Stimulated activated naive CD8-positive, alpha-beta T cell treated with anti-CD3 and anti-CD28 coated beads, Interleukin-15, Interleukin-2, amounts not matched to agents 100 ng/mL and 50 ng/mL, for 24 hours (primary cell): Measurements from ENCODE around the gene DHDDS.
"Not testable (repeated sequence)": the region's sequence is repeated elsewhere in the genome, so short reads cannot be mapped to it uniquely, and the experiment has no call there.

Experiments
- H3K27ac Mint-ChIP-seq: one replicate; pipeline ENCODE4 v1.8.0; 2021; ENCODE audit warnings: mild to moderate bottlenecking, mixed read lengths
- H3K27me3 Mint-ChIP-seq: one replicate; pipeline ENCODE4 v1.8.0; 2021; ENCODE audit warnings: mixed read lengths
- H3K36me3 Mint-ChIP-seq: one replicate; pipeline ENCODE4 v1.8.0; 2021; ENCODE audit warnings: low read depth, mixed read lengths
- H3K4me1 Mint-ChIP-seq: one replicate; pipeline ENCODE4 v1.8.0; 2021; ENCODE audit warnings: low read depth, mixed read lengths
- H3K4me3 Mint-ChIP-seq: one replicate; pipeline ENCODE4 v1.8.0; 2021; ENCODE audit warnings: mild to moderate bottlenecking, mixed read lengths
- H3K9me3 Mint-ChIP-seq: one replicate; pipeline ENCODE4 v1.8.0; 2021; ENCODE audit warnings: mixed read lengths

The DHDDS gene

GRCh38 chr1:26477446-26478152 lies 45.5 kb downstream of the DHDDS start:
- Mint-ChIP-seq H3K36me3 (peaks cover 48% of the 10 kb centered on the region), H3K27ac (no peak overlapping the region), H3K27me3 (no peaks in the 10 kb centered on the region), H3K4me3 (no peak overlapping the region), H3K4me1 (peaks cover 34% of the 10 kb centered on the region), H3K9me3 (no peaks in the 10 kb centered on the region)

- no peaks in the 10 kb centered on the region for H3K9me3 Mint-ChIP-seq
Observed at GRCh38 chr1:26478159-26478558, 46.0 kb downstream of the DHDDS start.

GRCh38 chr1:26478988-26479387 lies 46.9 kb downstream of the DHDDS start:
- Mint-ChIP-seq H3K27ac (no peak overlapping the region), H3K9me3 (no peaks in the 10 kb centered on the region), H3K4me3 (no peak overlapping the region), H3K4me1 (peaks cover 35% of the 10 kb centered on the region), H3K36me3 (peaks cover 38% of the 10 kb centered on the region), H3K27me3 (no peaks in the 10 kb centered on the region)

More at GRCh38 chr1:26478159-26478558, 46.0 kb downstream of the DHDDS start:
- Mint-ChIP-seq H3K4me3 (no peak overlapping the region), H3K27me3 (no peaks in the 10 kb centered on the region), H3K4me1 (peaks cover 38% of the 10 kb centered on the region), H3K27ac (no peak overlapping the region), H3K36me3 (peaks cover 46% of the 10 kb centered on the region)

DNA sequence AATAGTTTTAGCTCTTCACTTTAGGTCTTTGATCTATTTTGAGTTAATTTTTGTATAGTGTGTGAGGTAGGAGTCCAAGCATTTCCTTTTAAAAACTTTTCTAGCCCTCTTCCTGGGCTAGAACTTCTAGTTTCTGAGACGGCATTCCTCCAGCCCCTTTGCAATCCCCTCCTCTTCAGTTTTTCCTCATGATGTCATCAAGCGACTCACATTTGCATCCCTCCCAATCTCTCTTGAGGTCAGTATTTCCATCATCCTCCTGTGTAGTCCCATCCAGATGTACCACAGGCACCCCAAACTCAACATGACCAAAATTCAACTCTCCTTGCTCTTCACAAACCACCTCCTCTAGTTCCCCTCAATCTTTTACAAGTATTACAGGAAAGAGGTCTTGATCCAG lies 50.8 kb downstream of the DHDDS start:
- H3K36me3 Mint-ChIP-seq: peaks cover 5% of the 10 kb centered on the region
- peak overlapping the region; percentile 82 for H3K27ac Mint-ChIP-seq
- peaks cover 17% of the 10 kb centered on the region for H3K4me1 Mint-ChIP-seq
- H3K4me3 Mint-ChIP-seq: no peak overlapping the region
- H3K9me3 Mint-ChIP-seq: no peaks in the 10 kb centered on the region
- H3K27me3 Mint-ChIP-seq: no peaks in the 10 kb centered on the region

DNA sequence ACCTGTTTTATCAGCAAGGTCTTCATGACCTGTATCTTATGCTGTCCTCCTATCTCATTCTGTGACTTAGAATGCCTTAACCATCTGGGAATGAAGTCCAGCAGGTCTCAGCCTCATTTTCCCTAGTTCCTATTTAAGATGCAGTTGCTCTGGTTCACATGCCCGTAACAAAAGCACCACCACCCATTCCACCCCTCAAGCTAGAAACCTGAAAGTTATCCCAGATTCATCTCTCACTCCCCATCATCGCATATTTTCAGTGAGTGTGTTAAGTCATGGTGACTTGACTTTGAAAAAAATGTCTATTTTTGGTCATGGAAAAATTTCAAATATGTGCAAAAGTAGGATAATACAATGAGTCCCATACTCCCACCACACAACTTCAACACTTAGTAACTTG lies 51.9 kb downstream of the DHDDS start:
- Mint-ChIP-seq H3K36me3 (peaks cover 2% of the 10 kb centered on the region), H3K27me3 (no peaks in the 10 kb centered on the region), H3K4me1 (peaks cover 17% of the 10 kb centered on the region), H3K9me3 (no peaks in the 10 kb centered on the region), H3K4me3 (no peak overlapping the region), H3K27ac (peak overlapping the region; percentile 9)

- H3K9me3 Mint-ChIP-seq: no peaks in the 10 kb centered on the region
- no peaks in the 10 kb centered on the region for H3K4me1 Mint-ChIP-seq
- no peak overlapping the region for H3K4me3 Mint-ChIP-seq
- no peaks in the 10 kb centered on the region for H3K36me3 Mint-ChIP-seq
- no peak overlapping the region for H3K27ac Mint-ChIP-seq
- no peaks in the 10 kb centered on the region for H3K27me3 Mint-ChIP-seq
Observed at GRCh38 chr1:26490155-26490554, 58.0 kb downstream of the DHDDS start.

- Mint-ChIP-seq H3K27me3 (no peaks in the 10 kb centered on the region), H3K4me3 (no peak overlapping the region), H3K36me3 (no peaks in the 10 kb centered on the region), H3K4me1 (no peaks in the 10 kb centered on the region), H3K9me3 (no peaks in the 10 kb centered on the region), H3K27ac (no peak overlapping the region)
Observed at GRCh38 chr1:26493267-26493666, 61.1 kb downstream of the DHDDS start.

DNA sequence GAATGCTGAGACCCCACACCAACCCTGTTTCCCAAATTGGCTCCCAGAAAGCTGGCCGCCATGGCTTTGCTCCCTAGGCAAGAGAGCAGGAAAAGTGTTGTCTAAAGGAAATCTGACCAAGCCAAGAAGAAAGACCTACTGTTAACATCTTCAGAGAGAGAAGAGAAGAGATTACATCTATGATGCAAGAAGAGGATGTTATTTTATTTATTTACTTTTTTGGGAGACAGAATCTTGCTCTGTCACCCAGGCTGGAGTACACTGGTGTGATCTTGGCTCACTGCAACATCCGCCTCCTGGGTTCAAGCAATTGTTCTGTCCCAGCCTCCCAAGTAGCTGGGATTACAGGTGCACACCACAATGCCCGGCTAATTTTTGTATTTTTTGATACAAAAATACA lies 61.8 kb downstream of the DHDDS start:
- Mint-ChIP-seq H3K27me3 (no peaks in the 10 kb centered on the region), H3K36me3 (peaks cover 2% of the 10 kb centered on the region), H3K27ac (no peak overlapping the region), H3K4me1 (peaks cover 5% of the 10 kb centered on the region), H3K9me3 (no peaks in the 10 kb centered on the region), H3K4me3 (no peak overlapping the region)

DNA sequence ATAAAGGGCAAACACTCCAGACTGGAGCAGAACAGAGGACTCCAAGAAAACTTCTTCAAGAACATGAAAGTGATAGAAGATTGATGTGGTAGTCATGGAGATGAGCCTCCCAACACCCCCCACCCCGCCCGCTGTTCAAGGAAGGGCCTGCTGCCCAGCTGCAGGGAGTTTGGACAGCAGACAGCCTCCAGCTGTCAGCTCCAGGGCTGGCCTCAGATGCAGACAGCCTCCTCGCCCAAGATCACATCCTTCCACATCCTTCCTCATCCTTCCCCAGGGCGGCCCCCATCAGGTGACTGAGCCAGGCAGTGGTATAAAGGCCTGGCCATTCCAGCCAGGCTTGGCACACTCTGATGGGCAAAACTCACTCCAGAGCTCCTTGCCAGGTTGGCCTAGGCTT lies 64.7 kb downstream of the DHDDS start:
- H3K27me3 Mint-ChIP-seq: no peaks in the 10 kb centered on the region
- H3K36me3 Mint-ChIP-seq: peaks cover 4% of the 10 kb centered on the region
- H3K4me1 Mint-ChIP-seq: peaks cover 16% of the 10 kb centered on the region
- no peak overlapping the region for H3K27ac Mint-ChIP-seq
- H3K9me3 Mint-ChIP-seq: no peaks in the 10 kb centered on the region
- no peak overlapping the region for H3K4me3 Mint-ChIP-seq

- Mint-ChIP-seq H3K4me1 (peaks cover 24% of the 10 kb centered on the region), H3K27me3 (no peaks in the 10 kb centered on the region), H3K36me3 (peaks cover 4% of the 10 kb centered on the region), H3K27ac (peak overlapping the region; percentile 41), H3K4me3 (peak overlapping the region; percentile 61), H3K9me3 (no peaks in the 10 kb centered on the region)
Observed at GRCh38 chr1:26498894-26499293, 66.8 kb downstream of the DHDDS start.

DNA sequence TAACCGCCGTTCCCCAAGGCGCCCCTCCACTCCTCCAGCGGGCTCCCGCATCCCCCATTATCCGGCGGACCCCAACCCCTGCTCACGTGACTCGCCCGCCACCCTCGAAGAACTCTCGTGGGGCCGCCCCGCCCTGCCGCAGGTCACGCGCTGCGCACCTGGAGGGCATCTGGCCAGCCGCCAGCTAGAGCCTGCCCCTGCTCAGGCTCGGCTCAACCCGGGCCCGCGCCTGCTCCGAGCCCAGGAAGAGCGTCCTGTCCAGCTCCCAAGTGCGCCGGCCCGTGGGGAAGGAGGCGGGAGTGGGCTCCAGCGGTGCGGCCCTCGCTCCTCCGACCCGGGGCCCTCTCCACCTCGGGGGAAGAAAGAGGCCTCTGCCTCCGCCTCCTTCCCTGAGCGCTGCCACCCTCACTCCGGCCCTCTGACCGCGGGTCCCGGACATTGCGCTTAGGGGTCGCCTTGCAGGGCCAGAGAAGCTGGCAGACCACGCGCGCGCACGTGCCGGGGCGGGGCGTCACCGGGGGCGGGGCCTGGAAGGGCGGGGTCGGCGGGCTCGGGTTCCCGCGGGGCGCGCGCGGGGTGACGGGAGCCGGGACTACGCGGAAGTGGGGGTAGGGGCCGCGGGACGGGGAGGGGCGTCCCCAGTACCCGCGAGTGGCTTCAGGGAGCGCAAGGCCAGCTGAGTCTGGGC lies 68.5 kb downstream of the DHDDS start:
- Mint-ChIP-seq H3K4me3 (peak overlapping the region; percentile 90), H3K4me1 (peaks cover 24% of the 10 kb centered on the region), H3K27ac (peak overlapping the region; percentile 91), H3K27me3 (no peaks in the 10 kb centered on the region), H3K9me3 (no peaks in the 10 kb centered on the region), H3K36me3 (peaks cover 4% of the 10 kb centered on the region)

- not testable (repeated sequence) for H3K9me3 Mint-ChIP-seq, H3K4me3 Mint-ChIP-seq, H3K27ac Mint-ChIP-seq, H3K27me3 Mint-ChIP-seq, H3K4me1 Mint-ChIP-seq, H3K36me3 Mint-ChIP-seq
Observed at GRCh38 chr1:26510711-26511110, 78.6 kb downstream of the DHDDS start.

GRCh38 chr1:26515836-26516235 lies 83.7 kb downstream of the DHDDS start:
- not testable (repeated sequence) for H3K27ac Mint-ChIP-seq, H3K4me1 Mint-ChIP-seq, H3K9me3 Mint-ChIP-seq, H3K36me3 Mint-ChIP-seq, H3K4me3 Mint-ChIP-seq, H3K27me3 Mint-ChIP-seq

DNA sequence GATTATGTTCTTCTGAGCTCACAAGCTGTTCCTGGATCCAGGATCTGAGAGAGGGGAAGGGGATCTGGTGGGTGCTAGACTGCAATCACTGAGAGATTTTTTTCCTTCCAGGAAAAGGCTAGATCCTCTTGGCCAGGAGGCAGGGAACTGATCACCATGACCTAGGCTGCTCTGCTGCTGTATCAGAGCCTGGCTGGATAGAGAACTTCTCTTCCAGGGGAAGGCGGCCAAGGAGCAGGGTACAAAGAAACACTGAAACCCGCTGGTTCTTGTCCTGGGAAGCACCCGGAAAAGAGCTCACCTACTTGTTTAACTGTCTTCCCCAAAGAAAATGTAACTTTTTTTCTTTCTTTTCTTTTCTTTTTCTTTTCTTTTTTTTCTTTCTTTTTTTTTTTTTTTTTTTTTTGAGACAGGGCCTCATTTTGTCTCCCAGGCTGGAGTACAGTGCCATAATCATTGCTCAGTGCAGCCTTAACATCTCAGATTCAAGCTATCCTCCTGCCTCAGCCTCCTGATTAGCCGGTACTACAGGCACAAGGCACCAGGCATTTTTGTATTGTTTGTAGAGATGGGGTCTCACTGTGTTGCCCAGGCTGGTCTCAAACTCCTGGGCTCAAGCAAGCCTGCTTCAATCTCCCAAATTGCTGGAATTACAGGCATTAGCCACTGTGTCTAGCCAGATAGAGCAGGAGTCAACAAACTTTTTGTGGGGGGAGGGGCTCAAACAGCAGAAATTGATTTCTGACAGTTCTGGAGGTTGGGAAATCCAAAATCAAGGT lies 85.1 kb downstream of the DHDDS start:
- Mint-ChIP-seq H3K27ac (no peak overlapping the region), H3K9me3 (no peaks in the 10 kb centered on the region), H3K36me3 (no peaks in the 10 kb centered on the region), H3K27me3 (no peaks in the 10 kb centered on the region), H3K4me3 (no peak overlapping the region), H3K4me1 (no peaks in the 10 kb centered on the region)

- no peaks in the 10 kb centered on the region for H3K4me1 Mint-ChIP-seq
- no peaks in the 10 kb centered on the region for H3K27me3 Mint-ChIP-seq
- H3K36me3 Mint-ChIP-seq: no peaks in the 10 kb centered on the region
- no peak overlapping the region for H3K27ac Mint-ChIP-seq
- no peak overlapping the region for H3K4me3 Mint-ChIP-seq
- no peaks in the 10 kb centered on the region for H3K9me3 Mint-ChIP-seq
Observed at GRCh38 chr1:26517766-26518049, 85.6 kb downstream of the DHDDS start.
